HG02759 (cell line): ENCODE data around the gene COL24A1.
"Not testable (repeated sequence)": the region's sequence is repeated elsewhere in the genome, so short reads cannot be mapped to it uniquely, and the experiment has no call there.

Source experiments
- ATAC-seq: cut with Tn5 transposase; IDR thresholded peaks from one replicate; pipeline ENCODE4 v1.9.1; 2021; ENCODE audit warnings: mild to moderate bottlenecking, moderate library complexity; ENCODE audit not compliant: unreplicated experiment

The COL24A1 gene

GRCh38 chr1:85824066-85824840 lies 332.3 kb downstream of the COL24A1 start:
- no peak for ATAC-seq

GRCh38 chr1:85822696-85823095 lies 333.9 kb downstream of the COL24A1 start:
- no peak for ATAC-seq

- ATAC-seq = no peak
Measured at GRCh38 chr1:85818371-85818770, 338.2 kb downstream of the COL24A1 start.

- ATAC-seq = no peak
Measured at GRCh38 chr1:85816606-85817005, 340.0 kb downstream of the COL24A1 start.

- ATAC-seq = no peak
Measured at GRCh38 chr1:85815906-85816305, 340.7 kb downstream of the COL24A1 start.

- no peak for ATAC-seq
Measured at GRCh38 chr1:85806236-85806965, 350.2 kb downstream of the COL24A1 start.

- ATAC-seq = no peak
Measured at GRCh38 chr1:85801520-85801919, 355.1 kb downstream of the COL24A1 start.

- ATAC-seq = no peak
Measured at GRCh38 chr1:85799737-85800136, 356.8 kb downstream of the COL24A1 start.

- no peak for ATAC-seq
Measured at GRCh38 chr1:85798419-85798818, 358.2 kb downstream of the COL24A1 start.

GRCh38 chr1:85777021-85777420 lies 379.6 kb downstream of the COL24A1 start:
- not testable (repeated sequence) for ATAC-seq

GRCh38 chr1:85762804-85763203 lies 393.8 kb downstream of the COL24A1 start:
- no peak for ATAC-seq

GRCh38 chr1:85756864-85757263 lies 399.7 kb downstream of the COL24A1 start:
- no peak for ATAC-seq

GRCh38 chr1:85748120-85748519 lies 408.5 kb downstream of the COL24A1 start:
- ATAC-seq = no peak

- ATAC-seq = no peak
Measured at GRCh38 chr1:85746777-85747176, 409.8 kb downstream of the COL24A1 start.

GRCh38 chr1:85743814-85744213 lies 412.8 kb downstream of the COL24A1 start:
- no peak for ATAC-seq

GRCh38 chr1:85734931-85735330 lies 421.6 kb downstream of the COL24A1 start:
- ATAC-seq = no peak

- ATAC-seq = no peak
Measured at GRCh38 chr1:85718678-85719340, 437.8 kb downstream of the COL24A1 start.

GRCh38 chr1:85714418-85715114 lies 442.0 kb downstream of the COL24A1 start:
- ATAC-seq = not testable (repeated sequence)

- ATAC-seq = no peak
Measured at GRCh38 chr1:85708829-85709227, 447.7 kb downstream of the COL24A1 start.

GRCh38 chr1:85707990-85708828 lies 448.4 kb downstream of the COL24A1 start, which contains the start of gene ZNHIT6:
TSS of gene ZNHIT6 (minus strand) at chr1:85708433. CDS start at chr1:85708284, 149 bp downstream.
- ATAC-seq = peak; percentile 91
